HepG2 (cell line): Measurements from ENCODE around the gene ARMC10.

Experiments used
- ETV6 ChIP-seq: sonication (generic); formaldehyde crosslinking; conservative IDR thresholded peaks from 2 replicates; pipeline ENCODE4 v1.4.0; 2020; ENCODE audit warnings: missing genetic modification reagents
- MYC ChIP-seq: sonication (generic); formaldehyde crosslinking; IDR thresholded peaks from 2 replicates; pipeline ENCODE4 v1.9.0; 2021; ENCODE audit warnings: missing genetic modification reagents, borderline replicate concordance
- POLR2A ChIP-seq, 2 experiments: IDR thresholded peaks; 2 replicates each; pipeline ENCODE4 v1.6.1; 2011; ENCODE audit warnings: low read depth in 2 of 2, low read length in 2 of 2, mild to moderate bottlenecking in 1 of 2, moderate library complexity in 1 of 2; ENCODE audit not compliant: insufficient read depth in 1 of 2
- POLR2AphosphoS5 ChIP-seq: IDR thresholded peaks from 2 replicates; pipeline ENCODE4 v1.6.1; 2012; ENCODE audit warnings: low read depth, low read length
- SP1 ChIP-seq, 2 experiments: fragments of 450-650 bp in 1 of 2; sonication (generic) in 1 of 2; formaldehyde crosslinking in 1 of 2; IDR thresholded peaks; 2 replicates each; pipeline versions ENCODE4 v1.4.0 to v1.6.1; 2016 to 2020; ENCODE audit warnings: missing genetic modification reagents in 1 of 2
- ZNF326 ChIP-seq: sonication (generic); formaldehyde crosslinking; IDR thresholded peaks from 2 replicates; pipeline ENCODE4 v1.4.0; 2020; ENCODE audit warnings: missing genetic modification reagents, borderline replicate concordance
- ZNF33B ChIP-seq: sonication (generic); formaldehyde crosslinking; IDR thresholded peaks from 2 replicates; pipeline ENCODE4 v1.5.1; 2020; ENCODE audit warnings: mild to moderate bottlenecking, missing genetic modification reagents
- ZNF777 ChIP-seq: sonication (generic); formaldehyde crosslinking; IDR thresholded peaks from 2 replicates; pipeline ENCODE4 v1.4.0; 2020; ENCODE audit warnings: missing genetic modification reagents
- TF ChIP-seq, protein P1 (sequence below), 2 experiments: sonication (generic) in 1 of 2; formaldehyde crosslinking in 1 of 2; IDR thresholded peaks; 2 replicates each; pipeline versions ENCODE4 v1.5.1 to v1.6.1; 2011 to 2020; ENCODE audit warnings: borderline replicate concordance in 1 of 2, low read depth in 1 of 2, low read length in 1 of 2, mild to moderate bottlenecking in 1 of 2, missing genetic modification reagents in 1 of 2, moderate library complexity in 1 of 2
- TF ChIP-seq, protein P2 (sequence below): sonication (generic); formaldehyde crosslinking; IDR thresholded peaks from 2 replicates; pipeline ENCODE4 v1.9.0; 2022; ENCODE audit warnings: low read depth, missing genetic modification reagents
- TF ChIP-seq, protein P3 (sequence below), 2 experiments: IDR thresholded peaks; 2 replicates each; pipeline ENCODE4 v1.6.1; 2011 to 2012; ENCODE audit warnings: low read length in 2 of 2, borderline replicate concordance in 1 of 2, low read depth in 1 of 2, mild to moderate bottlenecking in 1 of 2, moderate library complexity in 1 of 2
- TF ChIP-seq, protein P4 (sequence below): IDR thresholded peaks from 2 replicates; pipeline ENCODE4 v1.6.1; 2012; ENCODE audit warnings: inconsistent platforms
- TF ChIP-seq, protein P5 (sequence below): sonication (generic); formaldehyde crosslinking; IDR thresholded peaks from 2 replicates; pipeline ENCODE4 v1.4.0; 2020; ENCODE audit warnings: mild to moderate bottlenecking, missing genetic modification reagents, borderline replicate concordance
- TF ChIP-seq, protein P6 (sequence below): sonication (generic); formaldehyde crosslinking; IDR thresholded peaks from 2 replicates; pipeline ENCODE4 v1.4.0; 2020; ENCODE audit warnings: missing genetic modification reagents

DNA sequence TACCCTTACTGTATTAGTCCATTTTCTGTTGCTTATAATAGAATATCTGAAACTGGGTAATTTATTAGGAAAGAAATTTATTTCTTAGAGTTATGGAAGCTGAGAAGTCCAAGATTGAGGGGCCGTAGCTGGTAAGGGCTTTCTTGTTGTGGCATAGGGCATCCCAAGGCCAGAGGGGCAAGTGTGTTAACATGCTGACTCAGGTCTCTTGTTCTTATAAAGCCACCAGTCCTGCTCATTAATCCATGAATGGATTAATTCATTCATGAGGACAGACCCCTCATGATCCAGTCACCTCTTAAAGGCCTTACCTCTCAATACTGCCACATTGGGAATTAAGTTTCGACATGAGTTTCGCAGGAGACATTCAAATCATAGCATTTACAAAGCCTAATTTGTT, 2.4 kb downstream of the ARMC10 start:
- TF ChIP-seq, protein P1, sequence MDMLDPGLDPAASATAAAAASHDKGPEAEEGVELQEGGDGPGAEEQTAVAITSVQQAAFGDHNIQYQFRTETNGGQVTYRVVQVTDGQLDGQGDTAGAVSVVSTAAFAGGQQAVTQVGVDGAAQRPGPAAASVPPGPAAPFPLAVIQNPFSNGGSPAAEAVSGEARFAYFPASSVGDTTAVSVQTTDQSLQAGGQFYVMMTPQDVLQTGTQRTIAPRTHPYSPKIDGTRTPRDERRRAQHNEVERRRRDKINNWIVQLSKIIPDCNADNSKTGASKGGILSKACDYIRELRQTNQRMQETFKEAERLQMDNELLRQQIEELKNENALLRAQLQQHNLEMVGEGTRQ (IDR thresholded peaks at IDR 0.05; ENCODE audit: low read depth, low read length) = no peak
- TF ChIP-seq, protein P1 (CRISPR knock-in tag; IDR thresholded peaks at IDR 0.05; ENCODE audit: borderline replicate concordance) = no peak
- TF ChIP-seq POLR2AphosphoS5 (no peak), POLR2A (IDR thresholded peaks at IDR 0.05; ENCODE audit: insufficient read depth in 1 of 2, low read depth in 2 of 2, low read length in 2 of 2) (no peak), ZNF33B (no peak), ZNF777 (no peak), SP1 (IDR thresholded peaks at IDR 0.05) (no peak), SP1 (CRISPR knock-in tag; IDR thresholded peaks at IDR 0.05) (no peak), ZNF326 (CRISPR knock-in tag) (no peak), MYC (CRISPR knock-in tag) (no peak), ETV6 (no peak)
- TF ChIP-seq, protein P2, sequence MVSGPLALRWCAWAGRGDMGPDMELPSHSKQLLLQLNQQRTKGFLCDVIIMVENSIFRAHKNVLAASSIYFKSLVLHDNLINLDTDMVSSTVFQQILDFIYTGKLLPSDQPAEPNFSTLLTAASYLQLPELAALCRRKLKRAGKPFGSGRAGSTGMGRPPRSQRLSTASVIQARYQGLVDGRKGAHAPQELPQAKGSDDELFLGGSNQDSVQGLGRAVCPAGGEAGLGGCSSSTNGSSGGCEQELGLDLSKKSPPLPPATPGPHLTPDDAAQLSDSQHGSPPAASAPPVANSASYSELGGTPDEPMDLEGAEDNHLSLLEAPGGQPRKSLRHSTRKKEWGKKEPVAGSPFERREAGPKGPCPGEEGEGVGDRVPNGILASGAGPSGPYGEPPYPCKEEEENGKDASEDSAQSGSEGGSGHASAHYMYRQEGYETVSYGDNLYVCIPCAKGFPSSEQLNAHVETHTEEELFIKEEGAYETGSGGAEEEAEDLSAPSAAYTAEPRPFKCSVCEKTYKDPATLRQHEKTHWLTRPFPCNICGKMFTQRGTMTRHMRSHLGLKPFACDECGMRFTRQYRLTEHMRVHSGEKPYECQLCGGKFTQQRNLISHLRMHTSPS (CRISPR knock-in tag) = no peak
- TF ChIP-seq, protein P3, sequence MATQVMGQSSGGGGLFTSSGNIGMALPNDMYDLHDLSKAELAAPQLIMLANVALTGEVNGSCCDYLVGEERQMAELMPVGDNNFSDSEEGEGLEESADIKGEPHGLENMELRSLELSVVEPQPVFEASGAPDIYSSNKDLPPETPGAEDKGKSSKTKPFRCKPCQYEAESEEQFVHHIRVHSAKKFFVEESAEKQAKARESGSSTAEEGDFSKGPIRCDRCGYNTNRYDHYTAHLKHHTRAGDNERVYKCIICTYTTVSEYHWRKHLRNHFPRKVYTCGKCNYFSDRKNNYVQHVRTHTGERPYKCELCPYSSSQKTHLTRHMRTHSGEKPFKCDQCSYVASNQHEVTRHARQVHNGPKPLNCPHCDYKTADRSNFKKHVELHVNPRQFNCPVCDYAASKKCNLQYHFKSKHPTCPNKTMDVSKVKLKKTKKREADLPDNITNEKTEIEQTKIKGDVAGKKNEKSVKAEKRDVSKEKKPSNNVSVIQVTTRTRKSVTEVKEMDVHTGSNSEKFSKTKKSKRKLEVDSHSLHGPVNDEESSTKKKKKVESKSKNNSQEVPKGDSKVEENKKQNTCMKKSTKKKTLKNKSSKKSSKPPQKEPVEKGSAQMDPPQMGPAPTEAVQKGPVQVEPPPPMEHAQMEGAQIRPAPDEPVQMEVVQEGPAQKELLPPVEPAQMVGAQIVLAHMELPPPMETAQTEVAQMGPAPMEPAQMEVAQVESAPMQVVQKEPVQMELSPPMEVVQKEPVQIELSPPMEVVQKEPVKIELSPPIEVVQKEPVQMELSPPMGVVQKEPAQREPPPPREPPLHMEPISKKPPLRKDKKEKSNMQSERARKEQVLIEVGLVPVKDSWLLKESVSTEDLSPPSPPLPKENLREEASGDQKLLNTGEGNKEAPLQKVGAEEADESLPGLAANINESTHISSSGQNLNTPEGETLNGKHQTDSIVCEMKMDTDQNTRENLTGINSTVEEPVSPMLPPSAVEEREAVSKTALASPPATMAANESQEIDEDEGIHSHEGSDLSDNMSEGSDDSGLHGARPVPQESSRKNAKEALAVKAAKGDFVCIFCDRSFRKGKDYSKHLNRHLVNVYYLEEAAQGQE (IDR thresholded peaks at IDR 0.05; ENCODE audit: borderline replicate concordance in 1 of 2, low read depth in 1 of 2, low read length in 2 of 2) = no peak
- TF ChIP-seq, protein P4, sequence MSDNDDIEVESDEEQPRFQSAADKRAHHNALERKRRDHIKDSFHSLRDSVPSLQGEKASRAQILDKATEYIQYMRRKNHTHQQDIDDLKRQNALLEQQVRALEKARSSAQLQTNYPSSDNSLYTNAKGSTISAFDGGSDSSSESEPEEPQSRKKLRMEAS = no peak
- TF ChIP-seq, protein P5, sequence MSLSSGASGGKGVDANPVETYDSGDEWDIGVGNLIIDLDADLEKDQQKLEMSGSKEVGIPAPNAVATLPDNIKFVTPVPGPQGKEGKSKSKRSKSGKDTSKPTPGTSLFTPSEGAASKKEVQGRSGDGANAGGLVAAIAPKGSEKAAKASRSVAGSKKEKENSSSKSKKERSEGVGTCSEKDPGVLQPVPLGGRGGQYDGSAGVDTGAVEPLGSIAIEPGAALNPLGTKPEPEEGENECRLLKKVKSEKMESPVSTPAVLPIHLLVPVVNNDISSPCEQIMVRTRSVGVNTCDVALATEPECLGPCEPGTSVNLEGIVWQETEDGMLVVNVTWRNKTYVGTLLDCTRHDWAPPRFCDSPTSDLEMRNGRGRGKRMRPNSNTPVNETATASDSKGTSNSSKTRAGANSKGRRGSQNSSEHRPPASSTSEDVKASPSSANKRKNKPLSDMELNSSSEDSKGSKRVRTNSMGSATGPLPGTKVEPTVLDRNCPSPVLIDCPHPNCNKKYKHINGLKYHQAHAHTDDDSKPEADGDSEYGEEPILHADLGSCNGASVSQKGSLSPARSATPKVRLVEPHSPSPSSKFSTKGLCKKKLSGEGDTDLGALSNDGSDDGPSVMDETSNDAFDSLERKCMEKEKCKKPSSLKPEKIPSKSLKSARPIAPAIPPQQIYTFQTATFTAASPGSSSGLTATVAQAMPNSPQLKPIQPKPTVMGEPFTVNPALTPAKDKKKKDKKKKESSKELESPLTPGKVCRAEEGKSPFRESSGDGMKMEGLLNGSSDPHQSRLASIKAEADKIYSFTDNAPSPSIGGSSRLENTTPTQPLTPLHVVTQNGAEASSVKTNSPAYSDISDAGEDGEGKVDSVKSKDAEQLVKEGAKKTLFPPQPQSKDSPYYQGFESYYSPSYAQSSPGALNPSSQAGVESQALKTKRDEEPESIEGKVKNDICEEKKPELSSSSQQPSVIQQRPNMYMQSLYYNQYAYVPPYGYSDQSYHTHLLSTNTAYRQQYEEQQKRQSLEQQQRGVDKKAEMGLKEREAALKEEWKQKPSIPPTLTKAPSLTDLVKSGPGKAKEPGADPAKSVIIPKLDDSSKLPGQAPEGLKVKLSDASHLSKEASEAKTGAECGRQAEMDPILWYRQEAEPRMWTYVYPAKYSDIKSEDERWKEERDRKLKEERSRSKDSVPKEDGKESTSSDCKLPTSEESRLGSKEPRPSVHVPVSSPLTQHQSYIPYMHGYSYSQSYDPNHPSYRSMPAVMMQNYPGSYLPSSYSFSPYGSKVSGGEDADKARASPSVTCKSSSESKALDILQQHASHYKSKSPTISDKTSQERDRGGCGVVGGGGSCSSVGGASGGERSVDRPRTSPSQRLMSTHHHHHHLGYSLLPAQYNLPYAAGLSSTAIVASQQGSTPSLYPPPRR (CRISPR knock-in tag) = no peak
- TF ChIP-seq, protein P6, sequence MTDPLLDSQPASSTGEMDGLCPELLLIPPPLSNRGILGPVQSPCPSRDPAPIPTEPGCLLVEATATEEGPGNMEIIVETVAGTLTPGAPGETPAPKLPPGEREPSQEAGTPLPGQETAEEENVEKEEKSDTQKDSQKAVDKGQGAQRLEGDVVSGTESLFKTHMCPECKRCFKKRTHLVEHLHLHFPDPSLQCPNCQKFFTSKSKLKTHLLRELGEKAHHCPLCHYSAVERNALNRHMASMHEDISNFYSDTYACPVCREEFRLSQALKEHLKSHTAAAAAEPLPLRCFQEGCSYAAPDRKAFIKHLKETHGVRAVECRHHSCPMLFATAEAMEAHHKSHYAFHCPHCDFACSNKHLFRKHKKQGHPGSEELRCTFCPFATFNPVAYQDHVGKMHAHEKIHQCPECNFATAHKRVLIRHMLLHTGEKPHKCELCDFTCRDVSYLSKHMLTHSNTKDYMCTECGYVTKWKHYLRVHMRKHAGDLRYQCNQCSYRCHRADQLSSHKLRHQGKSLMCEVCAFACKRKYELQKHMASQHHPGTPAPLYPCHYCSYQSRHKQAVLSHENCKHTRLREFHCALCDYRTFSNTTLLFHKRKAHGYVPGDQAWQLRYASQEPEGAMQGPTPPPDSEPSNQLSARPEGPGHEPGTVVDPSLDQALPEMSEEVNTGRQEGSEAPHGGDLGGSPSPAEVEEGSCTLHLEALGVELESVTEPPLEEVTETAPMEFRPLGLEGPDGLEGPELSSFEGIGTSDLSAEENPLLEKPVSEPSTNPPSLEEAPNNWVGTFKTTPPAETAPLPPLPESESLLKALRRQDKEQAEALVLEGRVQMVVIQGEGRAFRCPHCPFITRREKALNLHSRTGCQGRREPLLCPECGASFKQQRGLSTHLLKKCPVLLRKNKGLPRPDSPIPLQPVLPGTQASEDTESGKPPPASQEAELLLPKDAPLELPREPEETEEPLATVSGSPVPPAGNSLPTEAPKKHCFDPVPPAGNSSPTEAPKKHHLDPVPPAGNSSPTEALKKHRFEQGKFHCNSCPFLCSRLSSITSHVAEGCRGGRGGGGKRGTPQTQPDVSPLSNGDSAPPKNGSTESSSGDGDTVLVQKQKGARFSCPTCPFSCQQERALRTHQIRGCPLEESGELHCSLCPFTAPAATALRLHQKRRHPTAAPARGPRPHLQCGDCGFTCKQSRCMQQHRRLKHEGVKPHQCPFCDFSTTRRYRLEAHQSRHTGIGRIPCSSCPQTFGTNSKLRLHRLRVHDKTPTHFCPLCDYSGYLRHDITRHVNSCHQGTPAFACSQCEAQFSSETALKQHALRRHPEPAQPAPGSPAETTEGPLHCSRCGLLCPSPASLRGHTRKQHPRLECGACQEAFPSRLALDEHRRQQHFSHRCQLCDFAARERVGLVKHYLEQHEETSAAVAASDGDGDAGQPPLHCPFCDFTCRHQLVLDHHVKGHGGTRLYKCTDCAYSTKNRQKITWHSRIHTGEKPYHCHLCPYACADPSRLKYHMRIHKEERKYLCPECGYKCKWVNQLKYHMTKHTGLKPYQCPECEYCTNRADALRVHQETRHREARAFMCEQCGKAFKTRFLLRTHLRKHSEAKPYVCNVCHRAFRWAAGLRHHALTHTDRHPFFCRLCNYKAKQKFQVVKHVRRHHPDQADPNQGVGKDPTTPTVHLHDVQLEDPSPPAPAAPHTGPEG = no peak
